NCI-H2029 (cell line): ENCODE measurements around the gene ERG.

ENCODE experiments used
- DNase-seq: peaks from one replicate; lab custom pipeline; 2025; lab: John Stamatoyannopoulos, UW

The ERG gene

GRCh38 chr21:38358098-38358497, 140.2 kb downstream of the ERG start:
- DNase-seq = no peak

- no peak for DNase-seq
These were observed 141.2 kb downstream of the ERG start for GRCh38 chr21:38356883-38357625.

DNA sequence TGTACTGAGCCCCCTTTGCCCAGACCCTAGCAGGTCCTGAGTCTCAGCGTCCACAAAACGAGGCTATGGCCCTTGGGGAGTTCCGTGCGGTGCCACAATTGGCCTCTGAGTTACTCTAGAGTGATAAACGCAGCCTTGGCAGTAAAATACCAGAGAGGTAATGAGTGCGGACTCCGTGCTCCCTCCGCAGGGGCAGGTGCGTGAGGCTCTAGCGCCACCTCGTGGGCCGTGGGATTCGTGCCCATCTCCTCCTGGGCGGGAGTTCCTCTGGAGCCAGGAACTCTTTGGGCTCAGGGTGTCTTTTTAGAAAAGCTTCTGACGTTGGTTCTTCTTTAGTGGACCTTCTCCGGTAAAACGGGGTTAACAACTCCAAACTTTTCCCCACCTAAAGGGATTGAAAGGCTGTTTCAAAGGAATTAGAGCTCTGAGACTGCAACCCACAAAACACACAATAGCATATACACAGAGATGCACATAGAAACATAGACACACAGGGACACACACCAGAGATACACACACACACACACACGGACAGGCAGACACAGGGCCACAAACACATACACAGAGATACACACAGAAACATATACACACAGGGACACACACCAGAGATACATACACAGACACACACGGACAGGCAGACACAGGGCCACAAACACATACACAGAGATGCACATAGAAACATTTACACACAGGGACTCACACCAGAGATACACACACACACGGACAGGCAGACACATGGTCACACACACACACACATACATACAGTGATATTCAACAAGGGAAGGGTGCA, 142.1 kb downstream of the ERG start:
- peak; percentile 75 for DNase-seq

- DNase-seq = no peak
These were observed 142.9 kb downstream of the ERG start for GRCh38 chr21:38355353-38355752.

GRCh38 chr21:38354746-38355145, 143.5 kb downstream of the ERG start:
- no peak for DNase-seq

DNA sequence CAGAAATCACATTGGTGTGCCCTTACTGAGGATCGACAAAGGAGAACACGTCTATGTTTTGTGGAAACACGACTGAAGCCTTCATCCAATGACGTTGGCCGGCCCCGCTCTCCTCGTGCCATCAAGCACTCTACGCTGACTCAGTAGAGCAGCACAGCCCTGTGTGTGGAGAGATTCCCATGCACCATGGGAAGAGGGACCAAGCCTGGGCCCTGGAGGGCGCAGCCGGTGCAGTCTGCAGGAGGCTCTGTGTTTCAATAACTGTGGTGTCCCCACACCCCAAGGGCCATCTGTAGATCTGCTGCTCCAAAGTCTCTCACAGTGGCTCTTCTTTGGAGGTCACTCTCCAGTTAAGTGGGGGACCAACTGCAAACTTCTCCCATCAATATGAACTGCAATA, 144.0 kb downstream of the ERG start:
- no peak for DNase-seq

GRCh38 chr21:38352536-38353219, 145.6 kb downstream of the ERG start:
- peak; percentile 69 for DNase-seq

DNA sequence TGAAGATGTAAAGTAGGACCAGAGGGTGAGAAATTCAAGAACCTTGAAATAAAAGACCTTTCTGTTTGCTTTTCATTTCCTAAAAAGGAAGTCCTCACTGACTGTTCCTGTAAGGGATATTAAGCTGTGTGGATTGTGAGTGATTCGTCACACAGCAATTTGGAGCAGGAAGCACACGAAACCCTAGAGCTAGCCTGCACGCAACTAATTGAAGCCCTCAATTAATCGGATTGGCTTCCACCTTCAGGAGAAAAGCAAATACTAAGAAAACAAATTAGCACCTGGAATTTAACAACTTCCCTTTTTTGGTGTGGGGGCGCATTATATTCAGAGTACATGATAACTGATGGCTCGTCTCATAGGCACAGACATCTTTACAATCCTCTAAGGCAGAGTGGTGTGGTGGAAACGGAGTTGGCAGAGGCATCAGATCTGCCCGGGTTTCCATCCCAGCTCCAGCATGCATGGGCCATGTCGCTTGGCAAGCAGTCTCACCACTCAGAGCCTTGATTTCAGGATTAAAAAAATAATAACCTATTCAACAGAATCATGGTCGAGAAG, 146.2 kb downstream of the ERG start:
- peak; percentile 46 for DNase-seq

DNA sequence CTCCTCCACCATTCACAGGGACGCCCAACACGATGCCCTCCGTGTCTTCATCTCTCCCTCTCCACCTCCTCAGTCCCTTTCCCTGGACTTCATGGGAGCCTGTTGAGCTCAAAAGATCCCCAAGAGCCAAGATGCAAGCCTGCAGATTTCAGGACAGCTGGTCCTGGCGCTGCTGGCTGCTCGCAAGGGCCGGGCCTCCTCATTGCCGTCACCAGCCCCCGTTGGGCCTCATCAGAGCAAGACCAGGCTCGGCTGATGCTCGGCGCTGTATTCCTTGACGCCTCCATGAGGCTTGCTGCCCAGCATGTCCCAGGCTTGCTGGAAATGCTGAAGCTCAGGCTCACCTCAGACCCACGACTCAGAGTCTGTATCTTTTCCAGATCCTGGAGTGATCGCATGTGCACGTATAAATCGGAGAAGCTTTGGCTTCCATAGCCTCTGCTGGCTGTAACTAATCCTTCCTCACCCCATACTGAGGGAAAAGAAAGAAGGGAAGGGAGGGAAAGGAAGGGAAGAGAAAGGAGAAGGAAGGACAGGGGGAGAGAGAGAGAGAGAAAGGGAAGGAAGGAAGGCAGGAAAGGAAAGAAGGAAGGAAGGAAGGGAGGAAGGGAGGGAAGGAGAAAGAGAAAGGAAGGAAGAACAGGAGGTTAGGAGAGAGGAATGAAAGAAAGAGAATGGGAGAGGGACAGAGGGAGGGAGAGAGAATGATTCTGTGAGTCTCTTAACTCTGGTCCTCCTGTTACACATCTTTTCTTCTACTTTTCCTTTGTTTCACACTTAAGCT, 146.9 kb downstream of the ERG start:
- no peak for DNase-seq

GRCh38 chr21:38350684-38351083, 147.6 kb downstream of the ERG start:
- no peak for DNase-seq

GRCh38 chr21:38349977-38350376, 148.3 kb downstream of the ERG start:
- no peak for DNase-seq

- DNase-seq = peak; percentile 78
These were observed 149.0 kb downstream of the ERG start for GRCh38 chr21:38349111-38349746.

- no peak for DNase-seq
These were observed 152.0 kb downstream of the ERG start for GRCh38 chr21:38346286-38346685.

- DNase-seq = peak; percentile 95
These were observed 154.6 kb downstream of the ERG start for GRCh38 chr21:38343691-38344090.

- DNase-seq = no peak
These were observed 155.5 kb downstream of the ERG start for GRCh38 chr21:38342739-38343138.

DNA sequence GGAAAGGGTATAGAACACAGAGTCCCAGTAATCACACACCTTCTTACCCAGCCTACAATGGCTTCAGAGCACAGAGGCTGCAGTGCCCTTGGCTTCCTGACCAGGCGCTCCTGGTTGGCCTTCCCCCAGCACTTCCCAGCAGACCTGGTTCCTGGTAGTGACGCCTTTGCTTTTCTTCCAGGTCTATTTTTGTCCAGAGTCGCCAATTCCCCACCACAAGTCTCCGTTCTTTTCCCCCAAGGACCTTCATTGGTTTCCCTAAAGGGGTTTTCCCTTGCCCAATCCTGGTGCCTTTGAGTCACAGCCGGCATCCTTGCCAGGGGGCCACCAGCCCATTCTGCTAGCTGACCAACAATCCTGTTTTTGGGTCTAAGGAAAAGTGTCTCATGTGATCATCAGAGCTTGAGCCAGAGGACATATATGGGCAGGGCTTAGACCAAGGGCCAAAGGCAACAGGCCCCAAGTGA, 156.7 kb downstream of the ERG start:
- DNase-seq = no peak

DNA sequence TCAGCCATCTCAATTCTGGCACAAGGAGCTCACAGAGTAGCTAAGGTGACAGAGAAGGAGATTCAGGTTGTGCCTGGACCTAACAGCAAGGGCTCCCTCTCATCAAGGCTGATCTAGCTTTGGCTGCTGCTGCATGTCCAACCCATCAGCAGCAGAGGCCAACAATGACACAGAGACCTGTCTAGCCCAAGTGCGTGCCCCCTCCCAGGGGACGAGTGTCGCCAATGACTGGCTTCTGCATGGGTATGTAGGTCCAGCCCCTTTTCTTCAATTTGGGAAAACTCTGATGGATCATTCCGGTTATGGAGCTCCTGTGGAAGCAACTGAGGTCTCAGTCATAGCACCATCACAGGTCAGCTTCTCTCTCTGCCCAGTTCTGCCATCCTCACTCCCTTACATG, 158.1 kb downstream of the ERG start:
- DNase-seq = no peak

GRCh38 chr21:38337793-38338192, 160.5 kb downstream of the ERG start:
- DNase-seq = no peak

GRCh38 chr21:38334866-38335265, 163.4 kb downstream of the ERG start:
- DNase-seq = no peak

GRCh38 chr21:38333301-38334272, 164.7 kb downstream of the ERG start:
- DNase-seq = no peak
